Mesenchymal stem cell (in vitro differentiated cells and primary cell): Measurements from ENCODE around the gene NXT1.

Source experiments
- DNase-seq: peaks from one replicate; pipeline ENCODE4 v3.0.0-alpha.2; 2013
- H2AFZ ChIP-seq: one replicate; pipeline ENCODE4 v1.6.1; 2013; ENCODE audit warnings: low read depth, mild to moderate bottlenecking, control low read depth, inconsistent platforms, low read length, moderate library complexity
- H2AK5ac ChIP-seq: 2 replicates; pipeline ENCODE4 v1.6.1; 2013; ENCODE audit warnings: low read length, moderate library complexity, mild to moderate bottlenecking, inconsistent platforms; ENCODE audit not compliant: severe bottlenecking
- H2BK120ac ChIP-seq: one replicate; pipeline ENCODE4 v1.6.1; 2013; ENCODE audit warnings: low read depth, mild to moderate bottlenecking, inconsistent platforms, low read length, moderate library complexity
- H2BK12ac ChIP-seq, 2 experiments: one replicate each; pipeline ENCODE4 v1.6.1; 2013; ENCODE audit warnings: inconsistent platforms in 2 of 2, low read length in 2 of 2, mild to moderate bottlenecking in 2 of 2, moderate library complexity in 2 of 2, control low read depth in 1 of 2
- H2BK15ac ChIP-seq: one replicate; pipeline ENCODE4 v1.6.1; 2013; ENCODE audit warnings: mild to moderate bottlenecking, low read depth, inconsistent platforms; ENCODE audit not compliant: poor library complexity, severe bottlenecking
- H2BK5ac ChIP-seq: 2 replicates; pipeline ENCODE4 v1.6.1; 2013; ENCODE audit warnings: low read depth, mild to moderate bottlenecking, low read length, control low read depth, inconsistent platforms; ENCODE audit not compliant: poor library complexity, severe bottlenecking
- H3K14ac ChIP-seq, 2 experiments: one replicate each; pipeline ENCODE4 v1.6.1; 2013; ENCODE audit warnings: inconsistent platforms in 2 of 2, low read length in 2 of 2, control low read depth in 1 of 2, mild to moderate bottlenecking in 1 of 2, moderate library complexity in 1 of 2
- H3K18ac ChIP-seq, 2 experiments: one replicate each; pipeline ENCODE4 v1.6.1; 2013; ENCODE audit warnings: inconsistent platforms in 2 of 2, low read length in 2 of 2, control low read depth in 1 of 2, low read depth in 1 of 2, mild to moderate bottlenecking in 1 of 2
- H3K23ac ChIP-seq, 2 experiments: one replicate each; pipeline ENCODE4 v1.6.1; 2013; ENCODE audit warnings: inconsistent platforms in 2 of 2, low read length in 2 of 2, mild to moderate bottlenecking in 2 of 2, moderate library complexity in 2 of 2, control low read depth in 1 of 2
- H3K27ac ChIP-seq: 2 replicates; pipeline ENCODE4 v1.5.1; 2013; ENCODE audit warnings: mild to moderate bottlenecking, moderate library complexity, low read length, control low read depth, inconsistent platforms; ENCODE audit not compliant: poor library complexity, severe bottlenecking
- H3K27me3 ChIP-seq, 2 experiments: 2 replicates each; pipeline versions ENCODE4 v1.6.1 to v1.7.0; 2013; ENCODE audit warnings: low read length in 2 of 2, mild to moderate bottlenecking in 2 of 2, moderate library complexity in 2 of 2, control low read depth in 1 of 2, inconsistent platforms in 1 of 2; ENCODE audit not compliant: control insufficient read depth in 1 of 2, insufficient read depth in 1 of 2
- H3K36me3 ChIP-seq, 2 experiments: 2 replicates each; pipeline versions ENCODE4 v1.6.1 to v1.7.0; 2013; ENCODE audit warnings: low read length in 2 of 2, control low read depth in 1 of 2, inconsistent platforms in 1 of 2, low read depth in 1 of 2, mild to moderate bottlenecking in 1 of 2; ENCODE audit not compliant: insufficient read depth in 2 of 2, control insufficient read depth in 1 of 2
- H3K4ac ChIP-seq, 2 experiments: one replicate each; pipeline ENCODE4 v1.6.1; 2013; ENCODE audit warnings: inconsistent platforms in 2 of 2, low read length in 2 of 2, mild to moderate bottlenecking in 2 of 2, moderate library complexity in 2 of 2, control low read depth in 1 of 2, low read depth in 1 of 2
- H3K4me1 ChIP-seq: 2 replicates; pipeline ENCODE4 v1.6.1; 2013; ENCODE audit warnings: low read depth, low read length, control low read depth; ENCODE audit not compliant: control insufficient read depth, insufficient read depth
- H3K4me2 ChIP-seq: 2 replicates; pipeline ENCODE4 v1.6.1; 2013; ENCODE audit warnings: low read length, mild to moderate bottlenecking, inconsistent platforms; ENCODE audit not compliant: poor library complexity, severe bottlenecking
- H3K4me3 ChIP-seq, 2 experiments: 2 replicates each; pipeline versions ENCODE4 v1.5.1 to v1.7.0; 2013; ENCODE audit warnings: low read length in 2 of 2, mild to moderate bottlenecking in 2 of 2, control low read depth in 1 of 2, low read depth in 1 of 2; ENCODE audit not compliant: insufficient read depth in 1 of 2
- H3K79me1 ChIP-seq: replicated peaks from 2 replicates; pipeline ENCODE4 v1.6.1; 2013; ENCODE audit warnings: mild to moderate bottlenecking, control low read depth, low read length, inconsistent platforms; ENCODE audit not compliant: poor library complexity, severe bottlenecking
- H3K9ac ChIP-seq: 2 replicates; pipeline ENCODE4 v1.7.0; 2013; ENCODE audit warnings: mild to moderate bottlenecking, low read length, moderate library complexity
- H3K9me3 ChIP-seq: 2 replicates; pipeline ENCODE4 v1.7.0; 2013; ENCODE audit warnings: mild to moderate bottlenecking, low read length; ENCODE audit not compliant: control insufficient read depth
- H4K8ac ChIP-seq: one replicate; pipeline ENCODE4 v1.6.1; 2013; ENCODE audit warnings: inconsistent platforms, mild to moderate bottlenecking, low read length, moderate library complexity
- H4K91ac ChIP-seq: one replicate; pipeline ENCODE4 v1.6.1; 2013; ENCODE audit warnings: mild to moderate bottlenecking, low read length, inconsistent platforms
- WGBS: methylation state at CpG from one replicate; pipeline ENCODE4 v1.1.7; 2013; ENCODE audit warnings: mixed read lengths; 5-methylcytosine and 5-hydroxymethylcytosine counted together

NXT1 gene

DNA sequence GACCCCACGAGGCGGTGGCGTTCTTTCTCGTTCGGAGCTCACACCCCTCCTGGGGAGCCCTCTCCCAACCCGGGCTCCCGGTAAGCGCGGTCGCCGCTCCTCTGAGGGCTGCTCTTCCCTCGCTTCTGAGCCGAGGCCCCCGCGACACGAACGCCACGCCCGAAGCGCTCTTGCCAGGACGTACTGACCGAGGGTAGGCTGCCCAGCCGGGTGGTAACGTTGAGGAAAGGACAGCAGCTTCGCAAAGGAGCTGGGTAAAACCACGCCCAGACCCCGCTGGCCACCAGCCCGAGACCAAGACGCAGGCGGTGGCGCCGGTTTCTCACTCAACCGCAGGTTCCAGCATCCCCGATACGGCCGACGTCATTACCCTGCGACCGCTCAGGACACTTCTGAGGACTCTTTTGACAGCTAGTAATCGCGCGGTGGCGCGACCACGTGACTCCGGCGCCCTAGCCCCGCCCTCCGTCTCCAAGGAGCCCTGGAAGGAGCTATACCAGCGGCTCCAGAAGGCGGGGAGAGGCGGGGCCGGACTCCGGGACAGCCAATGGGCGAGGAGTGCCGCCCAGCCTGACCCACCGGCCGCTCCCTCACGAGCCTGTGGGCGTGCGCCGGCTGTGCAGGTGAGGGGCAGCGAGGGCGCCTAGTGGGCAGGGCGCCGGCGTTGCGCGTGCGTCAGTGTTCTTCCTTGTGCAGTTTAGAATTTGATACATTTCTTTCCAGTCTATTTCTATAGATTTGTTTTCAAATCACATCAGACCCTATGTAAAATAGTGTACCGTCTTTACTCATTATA is 7.4 kb downstream of the NXT1 start:
- peak overlapping the region; percentile 64 for H4K91ac ChIP-seq
- peaks cover 18% of the 10 kb centered on the region for H3K79me1 ChIP-seq
- no peaks in the 10 kb centered on the region for H3K27me3 ChIP-seq
- peak overlapping the region; percentile 93 to 99 for H3K18ac ChIP-seq
- DNase-seq = peak; percentile 100
- peak overlapping the region; percentile 70 for H4K8ac ChIP-seq
- H2AFZ ChIP-seq = peak overlapping the region; percentile 59
- no peak overlapping the region for H2BK12ac ChIP-seq
- peak overlapping the region; percentile 78 to 94 for H3K4me3 ChIP-seq
- peak overlapping the region in 1 of 2 experiments; percentile 99 for H3K14ac ChIP-seq
- H3K4me2 ChIP-seq = peak overlapping the region; percentile 96
- H2BK15ac ChIP-seq = peak overlapping the region; percentile 87
- H2BK120ac ChIP-seq = peak overlapping the region; percentile 50
- H3K4me1 ChIP-seq = peaks cover 5% of the 10 kb centered on the region
- H2BK5ac ChIP-seq = peak overlapping the region; percentile 61
- WGBS = under 1% methylated on average over 66 of the region's 71 CpGs
- peak overlapping the region in 1 of 2 experiments; percentile 65 for H3K23ac ChIP-seq
- H3K4ac ChIP-seq = peak overlapping the region; percentile 66 to 88
- H3K36me3 ChIP-seq = peaks cover 20 to 26% of the 10 kb centered on the region in 2 experiments
- peak overlapping the region; percentile 62 for H2AK5ac ChIP-seq
- H3K9ac ChIP-seq = peak overlapping the region; percentile 98
- H3K9me3 ChIP-seq = no peaks in the 10 kb centered on the region
- H3K27ac ChIP-seq = peak overlapping the region; percentile 90

- no peak for DNase-seq
- Histone ChIP-seq H2BK15ac (no peak overlapping the region), H3K23ac (no peak overlapping the region), H2AFZ (no peak overlapping the region), H4K91ac (no peak overlapping the region), H2AK5ac (no peak overlapping the region), H4K8ac (no peak overlapping the region), H3K36me3 (peaks cover 20 to 26% of the 10 kb centered on the region in 2 experiments), H3K9me3 (no peaks in the 10 kb centered on the region), H3K4me1 (peaks cover 11% of the 10 kb centered on the region), H3K27me3 (no peaks in the 10 kb centered on the region), H3K14ac (no peak overlapping the region), H3K18ac (no peak overlapping the region), H2BK12ac (no peak overlapping the region), H3K79me1 (peaks cover 21% of the 10 kb centered on the region), H2BK5ac (no peak overlapping the region), H3K4me2 (no peak overlapping the region), H2BK120ac (no peak overlapping the region), H3K4me3 (peak overlapping the region in 1 of 2 experiments; percentile 94), H3K4ac (no peak overlapping the region), H3K9ac (peak overlapping the region; percentile 55), H3K27ac (no peak overlapping the region)
- WGBS = 77% methylated on average over 6 of the region's 6 CpGs
Measured at GRCh38 chr20:23358563-23358906, 7.9 kb downstream of the NXT1 start.

DNA sequence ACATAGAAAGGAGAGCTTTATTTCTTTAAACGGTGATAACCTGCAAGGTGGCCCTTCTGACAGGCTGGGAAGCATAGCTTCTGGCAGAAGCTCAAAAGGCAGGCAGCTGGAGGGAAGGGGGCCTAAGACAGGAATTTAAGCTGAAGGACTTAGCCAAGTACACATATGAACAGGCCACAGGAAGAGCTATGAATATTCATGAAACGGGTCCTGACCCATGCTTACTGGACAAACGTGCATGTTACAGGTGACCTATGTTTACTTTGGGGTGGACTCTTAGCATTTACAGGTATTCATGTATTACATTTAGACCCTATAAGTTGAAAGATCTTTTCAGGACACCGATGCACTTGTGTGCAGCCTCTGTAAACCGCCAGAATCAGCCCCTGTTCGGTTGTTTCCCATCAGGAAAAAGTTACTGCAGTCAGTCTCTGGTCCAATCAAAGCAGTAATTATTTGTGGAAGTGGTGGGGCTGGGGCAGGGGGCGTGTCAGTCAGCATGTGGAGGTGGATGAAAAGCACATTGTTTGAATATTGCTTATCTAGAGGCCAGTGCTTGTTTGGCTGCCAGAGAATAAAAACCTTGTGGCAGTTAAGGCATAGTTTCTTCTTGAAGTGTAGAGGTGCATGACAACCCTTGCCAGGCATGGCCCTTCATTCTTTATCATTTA is 8.5 kb downstream of the NXT1 start:
- Histone ChIP-seq H3K27ac (no peak overlapping the region), H3K79me1 (peaks cover 19% of the 10 kb centered on the region), H2BK5ac (no peak overlapping the region), H2AFZ (no peak overlapping the region), H3K4me3 (no peak overlapping the region), H3K27me3 (no peaks in the 10 kb centered on the region), H3K14ac (no peak overlapping the region), H3K4me2 (no peak overlapping the region), H2BK12ac (peak overlapping the region in 1 of 2 experiments; percentile 32), H2AK5ac (peak overlapping the region; percentile 44), H3K36me3 (peaks cover 17 to 22% of the 10 kb centered on the region in 2 experiments), H3K23ac (no peak overlapping the region), H3K9ac (peak overlapping the region; percentile 55), H4K8ac (peak overlapping the region; percentile 47), H3K9me3 (no peaks in the 10 kb centered on the region), H3K4ac (peak overlapping the region in 1 of 2 experiments; percentile 17), H2BK120ac (no peak overlapping the region), H2BK15ac (no peak overlapping the region), H3K18ac (no peak overlapping the region), H3K4me1 (peaks cover 11% of the 10 kb centered on the region), H4K91ac (no peak overlapping the region)
- 75% methylated on average over 6 of the region's 7 CpGs for WGBS
- no peak for DNase-seq

GRCh38 chr20:23360531-23360930 is 9.9 kb downstream of the NXT1 start:
- Histone ChIP-seq H3K4me1 (peaks cover 18% of the 10 kb centered on the region), H3K27me3 (no peaks in the 10 kb centered on the region), H3K14ac (no peak overlapping the region), H3K79me1 (peaks cover 23% of the 10 kb centered on the region), H3K18ac (no peak overlapping the region), H2BK5ac (no peak overlapping the region), H2BK120ac (no peak overlapping the region), H4K91ac (no peak overlapping the region), H3K4me3 (peak overlapping the region in 1 of 2 experiments; percentile 80), H3K4me2 (no peak overlapping the region), H4K8ac (no peak overlapping the region), H3K9ac (peak overlapping the region; percentile 93), H3K36me3 (peaks cover 21 to 22% of the 10 kb centered on the region in 2 experiments), H2AFZ (no peak overlapping the region), H3K9me3 (no peaks in the 10 kb centered on the region), H2BK15ac (no peak overlapping the region), H3K27ac (no peak overlapping the region), H2AK5ac (no peak overlapping the region), H3K23ac (no peak overlapping the region), H2BK12ac (no peak overlapping the region), H3K4ac (no peak overlapping the region)
- DNase-seq = no peak
- WGBS = 100% methylated on average over 1 of the region's 1 CpG
